ENCODE measurements around the gene BRCA1. TPM values are rescaled to one million over a fixed set of nuclear protein-coding genes. Genes with fewer than 3 reads are reported as not detected.
"Not testable (repeated sequence)": the region's sequence is repeated elsewhere in the genome, so short reads cannot be mapped to it uniquely, and the experiment has no call there.

Gene BRCA1
- total RNA-seq, 1 experiment from 2014 or later = 18.1 TPM

DNA sequence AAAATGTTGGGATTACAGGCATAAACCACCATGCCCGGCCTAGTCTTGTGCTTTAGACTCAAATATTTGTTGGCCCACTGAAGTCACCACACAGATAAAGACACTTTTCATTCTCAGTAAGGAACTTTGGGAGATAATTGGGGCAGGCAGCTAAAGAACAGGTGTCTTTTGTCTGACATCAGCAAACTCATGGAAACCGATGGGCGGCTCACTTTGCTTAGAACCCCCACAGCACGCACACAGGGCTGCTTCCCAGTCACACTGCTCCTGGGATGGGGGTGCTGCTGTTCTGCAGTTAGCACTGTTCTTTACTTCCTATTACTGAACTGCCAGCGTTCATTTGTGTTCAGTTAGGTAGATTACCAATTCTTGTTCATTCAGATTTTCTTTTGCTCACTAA lies 18.0 kb upstream of the BRCA1 start:
- POLR2A ChIA-PET = no interaction called here
- Mint-ChIP-seq H3K4me1 (ENCODE audit: insufficient read depth, unreplicated experiment) (no peaks in the 10 kb centered on the region), H3K9me3 (ENCODE audit: unreplicated experiment) (no peaks in the 10 kb centered on the region), H3K4me3 (ENCODE audit: unreplicated experiment) (no peak overlapping the region), H3K27ac (ENCODE audit: low read depth, unreplicated experiment) (no peak overlapping the region), H3K36me3 (ENCODE audit: insufficient read depth, unreplicated experiment) (peaks cover 35% of the 10 kb centered on the region), H3K27me3 (ENCODE audit: insufficient read depth, unreplicated experiment) (no peaks in the 10 kb centered on the region)
- intact Hi-C loops (cut with micrococcal nuclease) = no loop called here
- TF ChIP-seq, protein P1, sequence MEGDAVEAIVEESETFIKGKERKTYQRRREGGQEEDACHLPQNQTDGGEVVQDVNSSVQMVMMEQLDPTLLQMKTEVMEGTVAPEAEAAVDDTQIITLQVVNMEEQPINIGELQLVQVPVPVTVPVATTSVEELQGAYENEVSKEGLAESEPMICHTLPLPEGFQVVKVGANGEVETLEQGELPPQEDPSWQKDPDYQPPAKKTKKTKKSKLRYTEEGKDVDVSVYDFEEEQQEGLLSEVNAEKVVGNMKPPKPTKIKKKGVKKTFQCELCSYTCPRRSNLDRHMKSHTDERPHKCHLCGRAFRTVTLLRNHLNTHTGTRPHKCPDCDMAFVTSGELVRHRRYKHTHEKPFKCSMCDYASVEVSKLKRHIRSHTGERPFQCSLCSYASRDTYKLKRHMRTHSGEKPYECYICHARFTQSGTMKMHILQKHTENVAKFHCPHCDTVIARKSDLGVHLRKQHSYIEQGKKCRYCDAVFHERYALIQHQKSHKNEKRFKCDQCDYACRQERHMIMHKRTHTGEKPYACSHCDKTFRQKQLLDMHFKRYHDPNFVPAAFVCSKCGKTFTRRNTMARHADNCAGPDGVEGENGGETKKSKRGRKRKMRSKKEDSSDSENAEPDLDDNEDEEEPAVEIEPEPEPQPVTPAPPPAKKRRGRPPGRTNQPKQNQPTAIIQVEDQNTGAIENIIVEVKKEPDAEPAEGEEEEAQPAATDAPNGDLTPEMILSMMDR (IDR thresholded peaks at IDR 0.05; ENCODE audit: unreplicated experiment) = no peak
- no TSS peak for BruUV-seq (replicated peaks)
- DNase-seq (ENCODE audit: unreplicated experiment) = no peak
- CTCF ChIA-PET = no interaction called here

DNA sequence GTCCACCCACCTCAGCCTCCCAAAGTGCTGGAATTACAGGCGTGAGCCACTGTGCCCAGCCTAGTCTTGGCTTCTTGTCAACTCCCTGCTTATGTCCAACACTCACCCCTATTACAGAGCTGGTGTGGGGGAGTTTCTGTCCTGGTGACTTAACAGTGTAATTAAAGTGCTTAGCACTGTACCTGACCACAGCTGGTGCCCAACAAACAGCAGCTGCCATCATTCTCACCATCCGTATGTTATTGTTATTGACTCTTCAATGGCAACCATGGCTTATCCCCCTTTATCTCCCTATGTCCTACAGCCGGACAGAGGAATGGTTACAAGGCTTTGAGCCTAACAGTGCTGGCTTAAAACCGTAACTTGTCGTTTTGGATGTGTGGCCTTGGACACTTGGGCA lies 17.0 kb upstream of the BRCA1 start:
- peaks cover 28% of the 10 kb centered on the region for H3K36me3 Mint-ChIP-seq (ENCODE audit: insufficient read depth, unreplicated experiment)

DNA sequence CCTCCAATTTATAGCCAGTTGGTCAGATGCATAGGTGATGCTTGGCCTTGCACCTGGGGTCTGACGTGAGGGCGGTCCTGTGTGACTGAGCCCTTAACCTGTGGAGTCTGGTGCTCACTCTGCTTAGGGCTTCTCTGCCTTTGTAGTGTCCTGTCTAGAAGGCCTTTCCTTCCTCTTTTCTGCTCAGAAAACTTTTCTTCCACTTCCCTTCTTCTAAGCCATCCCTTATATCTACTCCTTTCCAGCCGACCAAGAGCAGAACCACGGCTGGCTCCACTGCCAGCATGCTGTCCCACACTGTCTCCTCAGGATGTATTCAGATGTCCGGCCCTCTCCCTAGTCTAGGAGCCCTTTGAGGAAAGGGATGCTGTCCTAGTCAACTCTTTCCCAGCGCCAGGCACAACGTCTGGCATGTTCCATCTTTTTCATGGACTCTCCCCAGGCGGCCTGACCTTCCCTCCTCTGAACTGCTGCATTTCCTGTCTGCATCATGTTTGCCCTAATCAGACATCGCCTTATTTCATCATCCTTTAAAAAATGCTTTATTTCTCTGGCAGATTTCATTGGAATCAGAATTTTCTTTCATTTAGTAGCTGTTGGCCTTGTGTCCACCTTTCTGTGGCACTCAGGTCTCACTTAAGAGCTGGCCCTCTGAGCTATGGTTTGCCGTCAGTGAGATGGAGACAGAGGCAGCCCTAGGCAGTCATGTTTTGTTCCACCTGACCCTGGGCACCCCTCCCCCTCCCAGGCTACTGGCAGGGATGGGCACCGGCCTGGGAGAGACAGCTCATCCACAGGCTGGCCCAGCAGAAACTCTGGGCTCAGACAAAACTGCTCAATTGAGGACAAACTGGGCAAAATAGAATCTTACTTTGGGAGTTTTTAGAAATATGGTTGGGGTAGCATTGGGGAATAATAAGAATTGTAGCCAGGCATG lies 15.5 kb upstream of the BRCA1 start:
- no peak for DNase-seq (ENCODE audit: unreplicated experiment)
- no peak overlapping the region for H3K4me3 Mint-ChIP-seq (ENCODE audit: unreplicated experiment)
- no peaks in the 10 kb centered on the region for H3K27me3 Mint-ChIP-seq (ENCODE audit: insufficient read depth, unreplicated experiment)
- H3K9me3 Mint-ChIP-seq (ENCODE audit: unreplicated experiment) = no peaks in the 10 kb centered on the region
- CTCF ChIA-PET = interaction anchor here (0.6 to 0.7 kb wide), 4 partner anchors 27 to 1355 kb away, joined by 3 read pairs; no protein-coding TSS in a partner anchor
- H3K4me1 Mint-ChIP-seq (ENCODE audit: insufficient read depth, unreplicated experiment) = no peaks in the 10 kb centered on the region
- intact Hi-C loops (cut with micrococcal nuclease) = no loop called here
- POLR2A ChIA-PET = interaction anchor here (0.6 kb wide), 1 partner anchor 586 kb away, joined by 3 read pairs; no protein-coding TSS in a partner anchor
- peaks cover 28% of the 10 kb centered on the region for H3K36me3 Mint-ChIP-seq (ENCODE audit: insufficient read depth, unreplicated experiment)
- no peak overlapping the region for H3K27ac Mint-ChIP-seq (ENCODE audit: low read depth, unreplicated experiment)
- TF ChIP-seq, protein P1 (IDR thresholded peaks at IDR 0.05; ENCODE audit: unreplicated experiment) = no peak
- no TSS peak for BruUV-seq (replicated peaks)

More for the DNA sequence above, 17.0 kb upstream of the BRCA1 start:
- POLR2A ChIA-PET = no interaction called here
- intact Hi-C loops (cut with micrococcal nuclease) = no loop called here
- H3K9me3 Mint-ChIP-seq (ENCODE audit: unreplicated experiment) = no peaks in the 10 kb centered on the region
- CTCF ChIA-PET = interaction anchor here (1.1 kb wide), 1 partner anchor 26 kb away, joined by 3 read pairs; no protein-coding TSS in a partner anchor
- no peak overlapping the region for H3K4me3 Mint-ChIP-seq (ENCODE audit: unreplicated experiment)
- H3K27me3 Mint-ChIP-seq (ENCODE audit: insufficient read depth, unreplicated experiment) = no peaks in the 10 kb centered on the region
- no peak overlapping the region for H3K27ac Mint-ChIP-seq (ENCODE audit: low read depth, unreplicated experiment)
- BruUV-seq (replicated peaks) = no TSS peak
- no peaks in the 10 kb centered on the region for H3K4me1 Mint-ChIP-seq (ENCODE audit: insufficient read depth, unreplicated experiment)
- no peak for DNase-seq (ENCODE audit: unreplicated experiment)
- TF ChIP-seq, protein P1 (IDR thresholded peaks at IDR 0.05; ENCODE audit: unreplicated experiment) = no peak

DNA sequence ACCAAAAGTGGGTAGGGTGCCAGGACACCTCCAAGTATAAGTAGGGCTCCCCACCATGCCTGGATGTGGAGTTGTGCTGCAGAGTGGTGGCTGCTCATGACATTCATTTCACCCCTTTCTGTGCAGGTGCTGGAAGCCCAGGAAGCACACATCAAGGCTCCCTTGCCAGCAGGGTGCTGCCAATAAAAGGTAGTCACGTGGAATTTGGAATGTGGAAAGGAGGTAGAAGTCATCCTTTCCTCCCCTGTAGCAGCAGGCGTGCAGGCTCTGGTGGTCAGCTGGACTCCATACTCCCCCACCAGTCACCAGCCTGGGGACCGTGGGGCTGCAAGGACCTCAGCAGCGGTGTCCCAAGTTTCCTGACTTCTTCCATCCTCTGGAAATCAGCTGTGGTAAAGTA lies 13.4 kb upstream of the BRCA1 start:
- H3K9me3 Mint-ChIP-seq (ENCODE audit: unreplicated experiment) = not testable (repeated sequence)

DNA sequence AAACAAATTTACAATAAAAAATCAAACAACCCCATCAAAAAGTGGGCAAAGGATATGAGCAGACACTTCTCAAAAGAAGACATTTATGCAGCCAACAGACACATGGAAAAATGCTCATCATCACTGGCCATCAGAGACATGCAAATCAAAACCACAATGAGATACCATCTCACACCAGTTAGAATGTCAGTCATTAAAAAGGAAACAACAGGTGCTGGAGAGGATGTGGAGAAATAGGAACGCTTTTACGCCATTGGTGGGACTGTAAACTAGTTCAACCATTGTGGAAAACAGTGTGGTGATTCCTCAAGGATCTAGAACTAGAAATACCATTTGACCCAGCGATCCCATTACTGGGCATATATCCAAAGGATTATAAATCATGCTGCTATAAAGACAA lies 11.4 kb upstream of the BRCA1 start:
- H3K36me3 Mint-ChIP-seq (ENCODE audit: insufficient read depth, unreplicated experiment) = peaks cover 38% of the 10 kb centered on the region
- H3K27me3 Mint-ChIP-seq (ENCODE audit: insufficient read depth, unreplicated experiment); intact Hi-C loops (cut with micrococcal nuclease); H3K4me1 Mint-ChIP-seq (ENCODE audit: insufficient read depth, unreplicated experiment); POLR2A ChIA-PET; CTCF ChIA-PET; H3K27ac Mint-ChIP-seq (ENCODE audit: low read depth, unreplicated experiment); H3K4me3 Mint-ChIP-seq (ENCODE audit: unreplicated experiment); H3K9me3 Mint-ChIP-seq (ENCODE audit: unreplicated experiment); DNase-seq (ENCODE audit: unreplicated experiment): not testable (repeated sequence)
- BruUV-seq (replicated peaks) = TSS peak; percentile 4

More for the DNA sequence above, 13.4 kb upstream of the BRCA1 start:
- intact Hi-C loops (cut with micrococcal nuclease); H3K27me3 Mint-ChIP-seq (ENCODE audit: insufficient read depth, unreplicated experiment); H3K4me3 Mint-ChIP-seq (ENCODE audit: unreplicated experiment); H3K27ac Mint-ChIP-seq (ENCODE audit: low read depth, unreplicated experiment); H3K4me1 Mint-ChIP-seq (ENCODE audit: insufficient read depth, unreplicated experiment); DNase-seq (ENCODE audit: unreplicated experiment); POLR2A ChIA-PET; BruUV-seq (replicated peaks); CTCF ChIA-PET: not testable (repeated sequence)
- H3K36me3 Mint-ChIP-seq (ENCODE audit: insufficient read depth, unreplicated experiment) = peaks cover 30% of the 10 kb centered on the region

Measured in MCF 10A (cell line).